HG03469 (cell line): ENCODE results near the gene EHBP1.

Experiments
- ATAC-seq: cut with Tn5 transposase; IDR thresholded peaks from one replicate; pipeline ENCODE4 v1.9.1; 2021; ENCODE audit warnings: mild to moderate bottlenecking, moderate library complexity, moderate number of reproducible peaks; ENCODE audit not compliant: unreplicated experiment

The EHBP1 gene

DNA sequence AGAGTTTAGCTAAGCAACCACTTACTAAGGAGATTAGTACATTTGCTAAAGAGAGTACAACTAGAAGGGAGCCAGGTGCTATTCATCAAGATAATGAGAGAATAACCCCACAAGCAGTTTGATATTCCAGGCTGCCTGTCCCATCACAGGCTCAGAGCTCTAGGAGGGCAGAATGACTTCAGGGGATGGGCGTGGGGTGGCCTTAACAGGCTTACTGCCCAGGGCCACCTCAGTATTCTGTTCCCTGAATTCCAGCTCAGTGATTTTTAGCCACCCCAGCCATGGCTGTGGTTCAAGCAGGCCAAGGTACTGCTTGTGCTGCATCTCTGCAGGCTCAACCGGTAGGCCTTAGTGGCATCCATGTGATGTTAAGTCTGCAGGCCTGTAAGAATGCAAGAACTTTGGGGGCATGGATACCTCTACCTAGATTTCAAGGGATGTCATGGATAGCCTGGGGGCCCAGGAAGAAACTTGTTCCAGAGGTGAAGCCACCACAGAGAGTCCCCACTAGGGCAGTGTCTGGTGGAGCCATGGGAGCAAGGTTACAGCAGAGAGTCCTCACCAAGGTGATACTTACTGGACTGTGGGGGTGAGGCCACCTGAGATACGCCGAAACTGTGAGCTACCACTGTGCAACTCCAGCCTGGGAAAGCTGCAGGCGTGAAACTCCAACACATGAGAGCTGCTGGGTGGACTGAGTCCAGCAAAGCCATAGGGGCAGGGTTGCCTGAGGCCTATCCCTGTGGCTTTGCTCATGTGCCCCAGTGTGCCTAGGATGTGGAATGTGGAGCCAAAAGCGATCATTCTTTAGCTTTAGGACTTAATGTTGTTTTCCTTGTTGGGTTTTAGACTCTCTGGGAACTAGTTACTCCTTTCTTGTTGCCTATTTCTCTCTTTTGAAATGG, 107.7 kb downstream of the EHBP1 start:
- ATAC-seq, result no peak

DNA sequence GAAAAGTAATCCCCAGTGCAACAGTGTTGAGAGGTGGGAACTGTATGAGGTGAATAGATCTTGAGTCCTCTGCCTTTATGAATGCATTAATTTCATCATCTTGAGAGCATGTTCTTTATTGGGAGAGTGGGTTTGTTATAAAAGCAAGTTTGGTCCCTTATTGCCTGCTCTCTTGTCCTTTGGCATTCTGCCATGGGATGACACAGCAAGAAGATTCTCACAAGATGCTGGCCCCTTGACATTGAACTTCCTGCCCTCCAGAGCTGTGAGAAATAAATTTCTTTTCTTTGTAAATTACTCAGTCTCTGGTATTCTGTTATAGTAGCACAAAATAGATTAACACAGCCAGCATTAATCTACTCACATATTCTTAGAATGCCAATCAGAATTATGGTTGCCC, 108.6 kb downstream of the EHBP1 start:
- ATAC-seq, result no peak

DNA sequence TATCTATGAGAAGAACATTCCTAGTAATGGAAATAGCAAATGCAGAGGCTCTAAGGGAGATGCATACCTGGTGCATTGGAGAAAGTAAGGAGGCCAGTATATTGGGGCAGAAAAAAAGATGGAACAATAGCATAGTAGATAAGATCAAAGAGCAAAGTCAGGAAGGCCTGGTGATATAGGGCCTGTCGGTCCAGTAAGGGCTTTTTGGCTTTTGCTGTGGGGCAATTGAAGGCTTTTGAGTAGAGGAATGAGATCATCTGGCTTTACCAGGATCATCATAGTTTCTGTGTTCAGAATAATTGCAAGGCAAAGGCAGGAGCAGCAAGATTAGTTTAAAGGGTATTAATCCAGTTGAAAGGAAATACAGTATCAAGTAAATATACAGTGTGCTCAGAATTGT, 111.8 kb downstream of the EHBP1 start:
- ATAC-seq, result no peak

DNA sequence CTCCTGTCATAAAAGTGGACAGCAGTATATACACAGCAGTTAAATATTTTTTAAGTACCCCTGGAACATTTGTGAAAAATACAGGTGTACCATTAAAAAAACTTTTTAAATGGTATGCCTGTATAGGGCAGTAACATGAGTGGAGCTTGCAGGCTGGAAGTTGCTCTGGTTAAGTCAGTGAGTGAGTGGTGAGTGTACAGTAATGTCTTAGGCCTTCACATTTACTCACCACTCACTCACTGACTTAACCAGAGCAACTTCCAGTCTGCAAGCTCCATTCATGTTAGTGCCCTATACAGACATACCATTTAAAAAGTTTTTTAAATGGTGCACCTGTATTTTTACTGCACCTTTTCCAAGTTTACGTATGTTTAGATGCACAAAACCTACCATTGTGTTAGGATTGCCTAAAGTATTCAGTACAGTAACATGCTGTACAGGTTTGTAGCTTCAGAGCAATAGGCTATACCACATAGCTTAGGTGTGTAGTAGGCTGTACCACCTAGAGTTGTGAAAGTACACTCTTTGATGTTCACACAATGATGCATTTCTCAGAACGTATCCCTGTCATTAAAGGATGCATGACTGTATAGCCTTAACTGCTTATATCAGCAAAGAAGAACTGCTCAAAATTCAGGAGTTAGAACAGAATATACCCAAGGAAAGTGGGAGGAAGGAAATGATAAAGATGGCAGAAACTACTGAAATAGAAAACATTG, 112.6 kb downstream of the EHBP1 start:
- ATAC-seq, result no peak

DNA sequence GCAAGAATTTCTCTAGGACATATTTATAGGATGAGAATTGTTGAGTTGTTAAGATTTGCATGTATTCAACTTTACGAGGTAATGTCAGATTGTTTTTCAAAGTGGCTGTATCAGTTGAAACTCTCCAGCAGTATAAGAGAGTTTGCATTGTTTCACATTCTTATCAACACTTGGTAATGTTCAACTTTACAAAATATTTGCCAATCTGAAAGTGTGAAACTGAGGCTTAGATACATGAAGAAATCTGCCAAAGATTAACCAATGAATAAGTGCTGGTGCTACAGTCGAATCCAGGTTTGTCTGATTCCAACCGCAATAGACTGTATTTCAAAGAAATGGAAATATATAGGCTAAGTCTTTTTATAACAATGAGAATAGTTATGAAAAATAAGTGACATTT, 117.0 kb downstream of the EHBP1 start:
- no peak for ATAC-seq

DNA sequence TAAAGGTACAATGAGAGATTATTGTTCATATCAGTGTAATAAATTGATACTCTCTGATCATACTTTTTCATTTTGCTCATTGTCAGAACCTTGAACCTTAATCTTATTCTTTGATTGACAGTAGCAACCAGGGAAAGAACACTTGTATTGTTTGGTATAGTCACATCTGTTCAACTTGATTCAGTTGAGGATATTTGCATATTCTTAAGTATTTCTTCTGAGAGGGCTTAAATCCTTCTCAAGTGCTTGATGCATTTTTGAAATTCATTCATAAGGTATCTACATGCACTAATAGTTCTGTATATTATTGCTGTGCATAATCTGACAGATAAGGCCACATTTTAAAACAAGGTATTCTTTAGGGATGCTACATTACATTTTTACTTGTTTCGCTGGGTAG, 118.9 kb downstream of the EHBP1 start:
- ATAC-seq, result no peak

DNA sequence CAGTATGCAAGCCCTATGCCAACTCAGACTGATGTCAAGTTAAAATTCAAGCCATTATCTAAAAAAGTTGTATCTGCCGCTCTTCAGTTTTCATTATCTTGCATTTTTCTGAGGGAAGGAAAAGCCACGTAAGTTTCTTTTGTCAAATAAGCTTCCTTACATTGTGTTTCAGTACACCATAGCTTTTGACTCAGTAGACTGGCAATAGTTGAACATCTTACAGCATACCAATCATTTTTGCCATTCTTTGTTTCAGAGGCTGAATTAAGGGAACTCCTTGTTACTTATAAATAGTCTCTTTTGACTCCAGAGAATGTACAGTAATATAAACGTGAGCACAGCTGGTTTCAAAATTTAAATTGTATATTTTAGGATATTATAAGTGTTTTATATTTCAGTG, 120.6 kb downstream of the EHBP1 start:
- ATAC-seq, result no peak

DNA sequence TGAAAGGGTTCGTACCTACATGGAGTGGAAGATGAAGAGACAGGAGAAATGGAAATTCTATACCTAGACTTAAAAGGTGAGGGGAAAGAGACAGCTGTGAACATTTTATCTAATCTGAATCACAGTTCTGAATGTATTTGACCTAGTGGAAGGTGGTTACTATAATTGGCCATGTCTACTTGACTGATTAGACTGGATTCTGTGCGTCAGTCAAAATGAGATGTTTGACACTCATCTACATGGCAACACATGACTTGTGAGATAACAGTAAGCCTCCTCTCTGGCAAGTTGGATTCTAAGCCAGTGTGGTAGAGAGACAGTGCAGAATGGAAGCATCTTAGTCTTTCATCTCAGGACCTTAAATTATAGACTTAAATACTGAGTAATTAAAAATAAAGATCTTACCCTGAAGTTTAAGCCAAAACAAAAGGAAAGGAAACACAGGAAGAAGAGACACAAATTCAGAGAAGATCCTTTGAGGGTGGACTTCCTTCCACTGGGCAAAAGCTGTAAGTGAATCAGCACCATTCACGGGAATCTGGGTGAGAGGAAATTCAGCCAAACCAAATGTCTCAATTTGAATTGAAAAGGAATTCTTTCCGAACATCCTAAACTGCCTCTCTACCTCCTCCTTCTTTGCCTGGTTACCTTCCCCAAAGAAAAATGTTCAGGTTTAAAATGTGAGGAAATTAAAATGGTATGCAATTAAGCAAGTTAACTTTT, 121.6 kb downstream of the EHBP1 start:
- ATAC-seq, result no peak

DNA sequence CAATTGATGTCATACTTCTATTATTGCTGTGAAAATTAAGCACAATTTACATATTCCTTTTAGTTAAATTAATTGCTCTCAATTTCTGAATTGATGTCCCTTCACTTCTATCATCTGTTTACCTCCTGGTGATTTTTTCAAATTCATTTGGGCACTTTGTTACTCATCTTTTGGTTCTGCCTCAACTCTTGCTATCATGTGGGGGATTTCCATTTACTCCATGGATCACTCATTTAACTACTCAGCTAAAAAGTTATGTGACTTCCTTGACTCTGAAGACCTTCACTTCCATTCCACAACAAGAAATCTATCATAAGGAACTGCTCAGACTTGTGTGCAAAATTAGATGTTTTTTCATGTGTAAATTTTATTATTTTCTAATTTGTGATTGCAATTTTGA, 126.2 kb downstream of the EHBP1 start:
- no peak for ATAC-seq

DNA sequence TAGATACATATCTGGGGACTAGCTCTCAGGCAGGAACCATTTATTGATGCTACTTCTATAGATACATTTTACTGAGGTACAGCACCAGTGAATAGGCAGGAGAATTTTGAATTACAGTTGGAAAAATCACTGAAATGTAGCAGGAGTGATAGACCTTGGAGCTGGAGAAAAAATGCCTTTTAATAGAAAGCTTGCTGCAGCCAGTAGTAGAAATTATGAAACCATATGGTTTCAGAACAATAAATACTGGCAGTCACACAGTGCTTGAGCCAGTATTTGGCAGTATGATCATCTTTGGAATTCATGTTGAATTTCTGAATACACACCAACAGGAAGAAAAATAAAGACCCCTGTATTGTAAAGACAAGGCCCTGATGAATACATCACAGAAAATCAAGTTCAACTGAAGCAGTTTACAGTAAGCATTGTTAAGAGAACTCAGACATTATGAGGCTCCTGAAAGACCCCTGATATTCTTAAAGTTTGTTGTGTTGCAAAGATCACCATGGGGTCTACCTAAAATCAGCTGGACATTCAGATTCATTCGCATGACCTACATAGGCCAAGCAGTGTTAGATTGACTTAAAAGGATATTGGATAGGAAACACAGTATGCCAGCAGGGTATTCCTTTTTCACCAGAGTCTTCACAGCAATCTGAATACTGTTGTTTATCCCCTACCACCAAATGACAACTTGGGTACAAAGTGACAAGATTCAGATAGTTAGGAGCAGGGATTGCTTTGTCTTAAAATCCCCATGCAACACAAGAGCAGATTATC, 139.0 kb downstream of the EHBP1 start:
- no peak for ATAC-seq

DNA sequence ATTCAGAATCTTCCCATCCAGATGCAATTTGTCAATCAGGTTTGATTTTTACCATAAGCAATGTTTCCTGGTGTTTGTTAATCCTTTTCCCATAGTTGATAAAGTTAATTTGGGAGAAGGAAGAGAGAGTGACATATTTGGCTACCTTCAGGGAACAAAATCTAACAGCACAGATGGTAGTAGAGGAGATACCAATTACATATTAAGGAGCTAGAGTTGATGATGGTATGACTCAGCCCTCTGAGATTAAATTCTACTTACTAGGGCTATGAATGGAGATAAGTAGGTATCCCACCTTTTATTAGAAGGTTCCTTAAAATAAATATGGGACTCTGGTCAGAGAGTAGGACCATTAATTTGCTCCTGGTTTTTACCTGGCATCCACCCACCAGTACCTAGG, 139.7 kb downstream of the EHBP1 start:
- ATAC-seq, result no peak

DNA sequence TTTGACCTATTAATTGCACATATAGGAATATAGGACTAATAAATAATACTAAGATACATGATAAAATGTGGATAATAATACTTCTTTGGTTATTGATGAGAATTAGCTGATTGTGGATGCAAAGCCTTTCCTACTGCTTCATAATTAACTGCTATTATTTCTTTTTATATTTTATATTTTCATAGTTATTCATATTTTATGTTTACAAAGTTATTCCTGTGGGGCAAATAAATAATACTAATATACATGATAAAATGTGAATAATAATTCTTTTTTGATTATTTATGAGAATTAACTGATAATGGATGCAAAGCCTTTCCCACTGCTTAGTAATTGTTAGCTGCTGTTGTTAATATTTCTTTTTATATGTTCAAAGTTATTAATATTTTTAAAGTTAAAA, 146.7 kb downstream of the EHBP1 start:
- no peak for ATAC-seq

DNA sequence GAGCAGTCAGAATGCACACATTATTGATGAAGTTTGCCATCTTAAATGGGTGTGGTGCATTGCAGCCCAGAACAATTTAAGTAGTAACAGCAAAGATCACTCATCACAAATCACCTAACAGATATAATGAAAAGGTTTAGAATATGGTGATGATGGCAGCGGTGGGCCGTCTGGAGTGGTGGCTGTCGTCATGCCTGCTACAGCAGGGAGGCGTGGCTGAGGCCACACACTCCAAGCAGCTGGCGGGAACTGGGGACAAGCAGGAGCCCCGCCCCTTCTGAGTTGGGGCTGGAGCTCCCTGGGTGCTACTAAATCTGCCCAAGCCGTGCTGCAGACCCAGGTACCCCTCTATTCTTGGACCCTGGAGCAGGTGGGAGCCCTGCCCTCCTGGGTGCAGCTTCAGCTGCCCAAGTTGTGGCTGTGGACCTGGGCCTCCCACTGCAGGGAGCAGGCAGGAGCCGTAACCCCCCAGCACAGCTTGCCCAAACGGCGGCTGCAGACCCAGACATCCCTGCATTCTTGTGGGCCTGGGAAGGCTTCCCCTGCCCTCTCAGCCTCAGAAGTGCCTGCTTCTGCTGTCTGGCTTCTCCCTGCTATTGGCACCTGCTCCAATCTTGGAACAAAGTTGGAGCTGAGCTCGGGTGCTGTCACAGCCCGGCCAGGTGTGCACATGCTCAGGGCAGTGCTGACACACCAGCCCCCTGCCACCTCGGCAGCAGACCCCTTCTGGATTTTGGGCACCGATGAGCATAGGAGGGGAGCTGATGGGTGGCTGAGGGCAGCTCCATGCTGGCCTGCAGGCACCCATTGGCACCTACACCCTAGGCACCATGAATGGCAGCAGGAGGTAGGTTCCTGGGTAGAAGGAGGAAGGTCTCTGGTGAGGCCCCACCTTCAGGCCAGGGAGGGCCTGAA, 149.3 kb downstream of the EHBP1 start:
- ATAC-seq, result no peak

DNA sequence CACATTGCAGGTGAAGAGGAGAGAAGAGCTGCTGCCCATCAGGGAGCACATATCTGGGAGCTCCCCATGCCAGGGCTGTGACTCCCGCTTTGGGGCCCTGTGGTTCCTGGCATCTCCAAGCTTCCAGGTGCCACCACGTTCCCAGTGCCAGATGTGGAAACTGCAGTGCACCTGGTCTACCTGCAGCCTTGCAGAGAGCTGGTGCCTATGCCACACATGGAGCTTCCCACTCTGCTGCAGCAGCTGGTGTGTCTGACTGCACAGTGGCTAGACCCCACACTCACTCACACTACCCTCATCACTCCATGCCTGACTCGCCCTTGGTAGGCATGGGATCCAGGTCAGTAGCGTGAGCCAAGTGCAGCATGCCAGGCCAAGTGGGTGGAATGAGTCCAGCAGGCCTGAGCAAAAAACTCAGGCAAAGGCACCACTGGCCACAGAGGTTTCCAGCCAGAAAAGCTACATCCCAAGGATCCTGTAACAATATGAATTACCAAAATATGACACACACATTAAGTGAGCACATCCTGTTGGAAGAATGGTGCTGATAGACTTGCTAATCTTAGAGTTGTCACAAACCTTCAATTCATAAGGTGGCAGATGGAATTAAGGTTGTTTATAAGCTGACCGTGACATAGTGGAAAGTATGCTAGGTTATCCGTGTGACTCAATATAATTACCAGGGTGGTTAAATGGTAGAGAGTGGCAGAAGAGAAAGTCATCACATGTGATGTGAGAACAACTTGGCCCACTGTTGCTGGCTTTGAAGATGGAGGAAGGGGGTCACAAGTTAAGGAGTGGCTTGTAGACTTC, 150.9 kb downstream of the EHBP1 start:
- ATAC-seq, result no peak

DNA sequence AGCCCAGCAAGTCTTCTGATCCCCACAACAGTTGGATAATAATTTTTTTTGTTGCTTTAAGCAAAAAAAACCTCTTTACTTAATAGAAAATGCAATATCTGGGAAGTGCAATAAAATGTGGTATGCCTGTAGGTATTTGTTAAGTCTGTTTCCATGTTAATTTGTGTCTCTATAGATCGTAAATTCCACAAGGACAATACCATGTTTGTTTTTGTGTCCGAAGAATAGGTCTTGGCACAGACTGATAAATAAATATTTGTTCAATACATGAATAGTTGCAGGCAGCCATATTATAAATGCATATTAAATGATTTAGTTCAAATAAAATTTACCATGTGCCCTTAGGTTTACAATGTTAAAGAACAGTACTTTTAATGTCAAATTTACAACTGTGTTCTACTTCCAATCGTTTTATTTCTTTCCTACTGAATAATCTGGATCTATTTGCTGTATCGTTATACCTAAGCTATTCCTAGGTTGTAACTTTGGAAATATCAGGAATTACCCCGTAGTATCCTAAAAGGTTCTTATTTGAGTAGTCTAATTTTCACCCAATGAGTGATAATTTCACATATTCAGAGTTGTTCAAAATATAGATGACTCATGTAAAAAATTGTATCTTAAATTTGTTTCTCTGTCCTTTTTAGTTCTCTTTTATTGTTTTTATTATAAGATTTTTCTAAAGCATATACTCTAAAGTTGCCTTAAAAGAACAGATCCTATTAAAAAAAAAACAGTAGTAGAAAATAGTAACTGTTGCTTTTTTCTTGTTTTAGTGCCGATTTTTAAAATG, 151.8 kb downstream of the EHBP1 start:
- ATAC-seq, result no peak

DNA sequence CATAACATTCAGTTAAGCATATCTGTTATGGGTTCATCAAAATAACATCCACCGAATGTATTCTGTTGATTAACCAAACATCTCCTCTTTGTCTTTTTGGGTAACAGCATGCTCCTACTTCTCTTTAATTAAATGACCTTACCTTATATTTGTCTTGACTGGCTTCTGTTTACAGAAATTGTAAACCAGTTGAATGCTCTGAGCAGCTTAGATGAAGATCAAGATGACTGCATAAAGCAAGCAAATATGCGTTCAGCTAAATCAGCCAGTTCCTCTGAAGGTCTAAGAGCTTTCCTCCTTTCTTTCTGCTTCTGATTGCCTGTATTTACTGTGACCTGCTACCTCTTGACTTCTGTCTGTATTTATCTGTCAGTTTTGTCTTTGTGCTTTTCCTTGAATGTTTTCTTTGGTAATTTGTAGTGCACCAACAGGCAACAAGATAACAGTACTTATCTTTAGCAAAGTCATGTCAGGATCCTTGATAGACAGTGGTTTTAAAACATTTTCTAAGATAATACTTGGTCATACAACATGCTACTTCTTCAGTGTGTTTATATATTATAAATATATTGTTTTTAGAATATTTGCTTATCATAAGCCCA, 152.8 kb downstream of the EHBP1 start:
- no peak for ATAC-seq

DNA sequence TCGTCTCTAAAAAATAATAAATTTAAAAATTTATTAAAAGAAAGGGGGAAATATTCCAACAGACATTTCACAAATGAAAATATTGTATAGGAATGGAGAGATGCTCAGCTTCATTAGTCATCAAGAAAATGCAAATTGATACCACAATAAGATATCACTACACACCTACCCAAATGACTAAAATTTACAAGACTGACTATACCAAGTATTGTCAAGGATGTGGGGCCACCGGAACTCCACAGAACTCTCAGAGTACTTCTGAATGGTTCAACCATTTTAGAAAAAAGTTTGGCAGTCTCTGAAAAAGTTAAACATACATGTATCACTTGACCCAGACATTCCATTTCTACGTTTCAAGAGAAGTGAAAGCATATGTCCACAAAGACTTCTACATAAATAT, 163.4 kb downstream of the EHBP1 start:
- no peak for ATAC-seq

DNA sequence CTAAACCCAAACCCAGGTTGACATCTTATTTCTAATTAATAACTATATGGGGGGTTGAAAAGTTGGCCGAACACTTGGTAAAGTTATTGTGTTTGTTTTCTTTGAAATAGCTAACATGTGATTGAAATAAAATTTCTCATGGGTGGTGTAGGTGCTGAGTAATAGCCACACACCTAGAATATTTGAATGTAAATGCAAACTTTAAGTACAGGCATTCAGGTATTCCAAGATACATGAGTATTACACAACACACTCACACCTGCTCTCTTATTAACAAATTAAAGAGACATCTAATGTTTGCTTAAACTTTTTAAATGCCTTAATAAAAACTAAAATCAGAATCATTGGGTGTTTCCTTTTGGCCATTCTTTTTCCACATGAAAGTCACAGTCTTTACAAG, 165.5 kb downstream of the EHBP1 start:
- no peak for ATAC-seq
